ENCODE data around the gene SOX5.

SOX5 gene
- total RNA-seq: 0.10 to 0.52 reads per million in 2 donors

DNA sequence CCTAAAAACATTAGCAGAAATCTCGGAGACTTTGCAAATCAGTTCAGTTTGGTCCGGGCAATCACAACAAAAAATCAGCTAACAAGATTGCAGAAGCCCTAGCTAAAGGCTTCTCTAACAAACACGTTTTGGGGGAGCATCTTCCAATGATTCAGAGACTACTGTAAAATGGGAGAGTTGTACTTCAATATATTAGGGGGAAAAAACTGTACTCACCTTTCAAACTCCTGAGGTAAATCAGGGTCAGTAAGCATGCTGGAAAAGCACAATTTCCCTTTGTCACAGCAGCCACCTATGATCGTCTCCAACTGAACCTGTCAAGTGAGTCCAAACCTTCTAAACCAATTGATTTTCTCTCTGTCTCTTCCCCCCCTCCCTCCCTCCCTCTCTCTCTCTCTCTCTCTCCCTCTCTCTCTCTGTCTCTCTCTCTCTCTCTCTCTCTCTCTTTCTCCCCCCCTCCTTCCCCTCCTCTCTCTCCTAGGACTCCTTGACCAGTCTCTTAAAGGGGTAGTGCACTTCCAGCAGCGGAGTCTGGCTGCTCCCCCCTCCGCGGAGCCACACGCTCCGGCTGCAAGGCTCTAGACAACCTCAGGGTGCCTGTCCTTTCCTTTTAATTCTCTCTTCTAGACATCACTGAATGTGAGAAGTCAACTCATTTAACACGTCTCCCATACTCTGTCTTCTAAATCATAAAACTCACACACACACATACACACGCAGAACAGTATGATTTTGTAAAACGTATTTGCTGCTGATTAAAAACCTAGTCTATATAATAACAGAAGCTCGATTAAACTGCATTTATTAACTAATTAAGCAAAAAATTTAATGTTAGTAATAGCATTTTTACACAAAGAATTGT is at the start of gene SOX5:
TSS of gene SOX5 (minus strand) at position 323 of the 862 bp plus-strand sequence. CDS start at position 254, 69 bp downstream.
- no peak for DNase-seq

GRCh38 chr12:23987046-23987445 is 37.6 kb upstream of the SOX5 start:
- DNase-seq: no peak

- no peak for DNase-seq
Measured at GRCh38 chr12:23980826-23981225, 31.4 kb upstream of the SOX5 start.

GRCh38 chr12:23964812-23965211 is 15.3 kb upstream of the SOX5 start:
- DNase-seq: no peak

DNA sequence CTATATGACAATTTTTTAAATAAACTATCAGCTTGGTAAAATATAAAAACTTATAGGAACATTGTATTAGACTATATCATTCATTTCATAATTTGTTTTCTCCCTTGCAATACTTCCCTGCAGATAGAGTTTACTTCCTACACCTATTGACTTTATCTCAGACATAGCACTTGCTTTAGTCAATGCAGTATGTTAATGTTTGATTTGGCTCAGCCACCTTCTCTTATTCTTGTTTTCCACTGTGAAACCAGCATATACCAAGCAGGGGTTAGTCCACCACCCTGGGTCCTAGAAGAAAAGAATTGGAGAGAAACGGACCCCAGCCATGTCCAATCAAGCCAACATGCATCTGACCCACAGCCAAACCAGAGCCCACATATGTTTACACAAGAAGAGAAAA is 10.4 kb upstream of the SOX5 start:
- DNase-seq: no peak

DNA sequence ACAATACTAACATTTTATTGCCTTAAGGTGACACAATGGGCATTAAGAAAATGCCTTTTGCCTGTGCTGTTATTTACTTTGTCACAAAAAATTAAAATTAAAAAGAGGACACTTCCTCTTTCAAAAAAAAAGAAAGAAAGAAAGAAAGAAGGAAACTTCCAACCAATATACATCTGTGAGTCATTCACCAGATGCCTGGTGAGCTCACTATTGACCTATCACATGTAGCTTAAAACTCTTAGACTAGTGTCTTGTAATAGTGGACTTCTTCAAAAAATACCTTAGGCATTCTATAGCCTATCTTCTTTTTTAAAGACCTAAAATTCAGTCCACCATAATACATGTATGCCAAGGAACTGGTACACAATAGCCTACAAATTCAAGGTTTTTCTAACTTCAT is 4.9 kb upstream of the SOX5 start:
- no peak for DNase-seq

DNA sequence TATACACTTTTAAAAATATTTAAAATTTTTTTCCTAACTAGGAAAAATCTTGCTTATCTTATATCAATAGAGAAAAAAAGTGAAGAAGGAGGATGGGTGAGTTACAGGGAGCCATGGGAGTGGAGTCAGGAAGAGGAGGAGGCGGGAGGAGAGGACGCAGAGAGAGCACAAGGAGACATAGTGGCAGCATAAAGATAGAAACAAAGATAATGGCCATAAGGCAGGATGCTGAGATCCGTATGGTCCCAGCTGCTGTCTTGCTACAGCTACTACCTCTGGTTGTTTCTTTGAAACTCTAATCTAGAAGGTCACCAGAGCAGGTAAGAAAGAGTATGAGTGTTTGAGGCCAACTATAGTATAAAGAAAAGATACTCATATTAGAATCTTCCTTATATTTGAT is 2.6 kb upstream of the SOX5 start:
- DNase-seq: no peak

- DNase-seq: no peak
Measured at GRCh38 chr12:23950775-23951451, 1.4 kb upstream of the SOX5 start.

- DNase-seq: no peak
Measured at GRCh38 chr12:23950210-23950774, 822 bp upstream of the SOX5 start.

- no peak for DNase-seq
Measured at GRCh38 chr12:23948291-23948690, 1.2 kb downstream of the SOX5 start.

DNA sequence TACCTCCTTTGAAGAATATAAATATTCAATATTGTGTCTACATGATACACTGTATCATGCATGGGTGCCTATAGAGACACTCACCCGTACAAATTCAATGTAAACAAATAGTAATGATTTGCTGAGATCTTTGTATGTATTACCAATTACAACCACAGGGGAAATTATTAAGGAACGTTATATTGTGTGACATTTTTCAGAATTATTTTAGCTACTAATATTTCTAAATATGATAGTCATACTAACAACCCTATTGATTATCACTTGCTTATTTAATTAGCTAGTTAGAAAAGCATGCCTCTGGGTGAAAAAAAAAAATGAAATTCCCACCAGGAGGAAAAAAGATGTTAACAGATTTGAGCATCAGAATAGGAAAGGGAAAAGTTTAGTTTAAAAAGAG is 2.1 kb downstream of the SOX5 start:
- no peak for DNase-seq

DNA sequence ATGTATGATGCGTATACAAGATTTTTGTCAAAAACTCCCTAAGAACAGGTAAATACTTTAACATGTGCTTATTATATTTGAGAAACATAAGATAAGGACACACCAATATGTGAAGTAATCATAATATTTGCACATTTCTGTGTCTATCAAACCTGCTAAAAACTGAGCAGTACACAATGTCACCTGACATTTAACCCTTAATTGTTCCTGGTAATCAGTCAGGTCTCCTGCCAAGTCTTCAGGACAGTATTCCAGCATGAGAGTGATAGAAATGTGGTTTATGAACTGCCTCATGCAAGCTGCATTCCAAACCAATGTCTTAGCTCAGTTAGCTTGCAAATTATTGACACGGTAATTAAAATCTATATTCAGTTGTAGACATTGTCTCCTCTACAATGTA is 4.2 kb downstream of the SOX5 start:
- no peak for DNase-seq

GRCh38 chr12:23944067-23944466 is 5.4 kb downstream of the SOX5 start:
- no peak for DNase-seq

DNA sequence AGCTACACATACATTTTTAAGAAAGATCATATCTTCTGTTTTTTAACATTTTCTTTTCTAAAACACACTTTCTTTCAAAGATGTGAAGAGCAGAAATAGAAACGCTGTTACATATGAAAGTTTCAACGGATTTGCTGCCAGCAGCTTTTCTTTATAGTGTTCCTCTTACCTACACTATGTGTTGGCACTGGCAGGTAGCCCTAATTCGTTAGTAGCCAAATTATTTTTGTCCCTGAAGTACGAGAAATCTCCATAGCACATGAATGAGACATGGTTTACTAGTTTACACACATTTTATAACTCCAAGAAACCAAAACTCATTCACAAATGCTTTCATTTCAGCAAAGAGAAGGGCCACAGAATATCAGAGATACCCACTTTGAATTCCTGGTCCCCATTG is 6.6 kb downstream of the SOX5 start:
- no peak for DNase-seq

GRCh38 chr12:23941780-23942179 is 7.7 kb downstream of the SOX5 start:
- no peak for DNase-seq

DNA sequence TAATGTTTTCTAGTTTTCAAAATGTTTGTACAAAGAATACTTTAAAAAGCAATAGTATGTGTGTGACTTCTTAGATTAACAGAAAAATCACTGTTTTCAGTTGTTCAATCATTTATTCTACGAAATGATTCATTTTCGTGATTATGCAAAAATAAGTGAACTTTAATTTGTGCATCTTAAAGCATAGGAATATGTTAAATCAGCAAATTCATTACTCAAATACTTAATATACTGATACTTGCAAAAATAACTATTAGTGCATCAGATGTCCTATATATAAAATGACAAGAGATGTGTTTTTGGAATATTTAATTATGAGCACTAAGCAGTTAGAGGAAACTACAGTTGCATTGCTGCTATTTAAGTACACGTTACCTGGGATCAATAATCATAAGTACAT is 11.0 kb downstream of the SOX5 start:
- no peak for DNase-seq

GRCh38 chr12:23931176-23931575 is 18.3 kb downstream of the SOX5 start:
- no peak for DNase-seq

- no peak for DNase-seq
Measured at GRCh38 chr12:23930599-23930998, 18.9 kb downstream of the SOX5 start.

- no peak for DNase-seq
Measured at GRCh38 chr12:23929906-23930305, 19.6 kb downstream of the SOX5 start.

GRCh38 chr12:23927907-23928306 is 21.6 kb downstream of the SOX5 start:
- DNase-seq: no peak

DNA sequence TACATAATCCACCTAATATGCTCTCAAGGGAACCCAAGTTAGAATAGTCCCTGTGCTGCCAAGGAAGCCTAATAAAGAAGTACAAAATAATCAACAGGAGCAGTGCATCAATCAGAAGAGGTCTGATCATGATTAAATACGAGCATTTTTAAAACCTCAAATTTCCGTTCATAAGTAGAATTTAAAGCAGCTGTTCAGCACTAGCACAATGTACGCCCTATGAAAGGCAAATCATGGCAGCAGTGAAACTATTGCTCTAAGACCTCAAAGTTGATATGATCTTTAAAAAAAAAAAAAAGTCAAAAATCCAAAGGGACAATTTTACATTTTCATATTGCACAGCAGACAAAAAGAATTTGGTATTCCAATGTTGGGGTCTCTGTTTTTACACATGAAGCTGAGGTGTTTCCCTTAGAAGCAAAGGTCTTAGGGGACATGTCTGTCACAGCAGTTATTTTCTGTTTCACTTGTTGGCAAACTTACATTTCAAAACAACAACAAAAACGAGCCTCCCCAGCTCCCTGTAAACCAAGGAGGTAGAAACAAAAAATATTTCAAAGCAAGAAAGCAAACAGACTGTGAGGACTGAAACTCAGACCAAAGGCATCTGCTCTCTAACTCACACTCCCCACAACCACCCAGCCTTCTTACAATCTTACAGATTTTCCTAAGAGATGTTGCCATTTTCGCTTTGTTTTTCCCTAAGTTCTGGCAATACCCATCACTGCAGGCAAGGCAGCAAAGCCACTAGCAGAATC is 28.2 kb downstream of the SOX5 start:
- DNase-seq: no peak

DNA sequence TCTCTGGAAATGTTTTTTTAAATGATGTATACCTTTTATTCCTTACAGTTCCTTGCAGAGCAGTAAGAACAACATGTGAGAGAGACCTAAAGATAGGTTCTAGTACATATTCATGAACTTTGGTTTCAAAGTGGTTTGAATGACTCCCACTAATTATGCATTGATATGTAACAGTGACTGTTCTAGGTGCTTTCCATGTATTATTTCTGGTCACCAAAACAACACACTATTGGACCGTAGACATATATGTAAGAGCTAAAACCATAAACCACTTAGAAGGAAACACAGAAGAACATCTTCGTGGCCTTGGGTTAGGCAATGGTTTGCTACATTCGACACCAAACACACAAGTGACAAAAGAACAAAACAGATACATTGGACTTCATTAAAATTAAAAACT is 37.9 kb downstream of the SOX5 start:
- no peak for DNase-seq

DNA sequence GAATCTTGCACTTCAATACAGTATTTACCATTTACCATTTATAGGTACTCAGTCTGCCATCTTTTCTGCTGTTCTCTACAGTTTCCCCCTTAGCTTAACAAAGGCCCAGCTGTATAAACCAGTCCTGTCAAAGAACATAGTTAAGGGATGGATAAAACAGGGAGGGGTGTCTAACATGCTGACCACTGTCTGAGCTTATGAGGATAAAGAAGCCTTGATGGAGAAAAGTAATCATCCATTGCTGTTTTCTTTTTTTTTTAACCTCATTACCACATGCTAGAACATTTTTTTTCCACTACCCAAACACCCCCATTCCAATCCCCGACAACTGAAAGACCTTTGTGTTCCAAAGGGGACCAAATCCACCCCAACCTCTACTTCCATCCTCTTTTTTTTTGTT is 39.9 kb downstream of the SOX5 start:
- DNase-seq: no peak
